ENCODE data around the gene SMPD2.
A peak's percentile ranks its signal among the peaks of the same experiment; 100 is the strongest.

Gene SMPD2, protein sequence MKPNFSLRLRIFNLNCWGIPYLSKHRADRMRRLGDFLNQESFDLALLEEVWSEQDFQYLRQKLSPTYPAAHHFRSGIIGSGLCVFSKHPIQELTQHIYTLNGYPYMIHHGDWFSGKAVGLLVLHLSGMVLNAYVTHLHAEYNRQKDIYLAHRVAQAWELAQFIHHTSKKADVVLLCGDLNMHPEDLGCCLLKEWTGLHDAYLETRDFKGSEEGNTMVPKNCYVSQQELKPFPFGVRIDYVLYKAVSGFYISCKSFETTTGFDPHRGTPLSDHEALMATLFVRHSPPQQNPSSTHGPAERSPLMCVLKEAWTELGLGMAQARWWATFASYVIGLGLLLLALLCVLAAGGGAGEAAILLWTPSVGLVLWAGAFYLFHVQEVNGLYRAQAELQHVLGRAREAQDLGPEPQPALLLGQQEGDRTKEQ

DNA sequence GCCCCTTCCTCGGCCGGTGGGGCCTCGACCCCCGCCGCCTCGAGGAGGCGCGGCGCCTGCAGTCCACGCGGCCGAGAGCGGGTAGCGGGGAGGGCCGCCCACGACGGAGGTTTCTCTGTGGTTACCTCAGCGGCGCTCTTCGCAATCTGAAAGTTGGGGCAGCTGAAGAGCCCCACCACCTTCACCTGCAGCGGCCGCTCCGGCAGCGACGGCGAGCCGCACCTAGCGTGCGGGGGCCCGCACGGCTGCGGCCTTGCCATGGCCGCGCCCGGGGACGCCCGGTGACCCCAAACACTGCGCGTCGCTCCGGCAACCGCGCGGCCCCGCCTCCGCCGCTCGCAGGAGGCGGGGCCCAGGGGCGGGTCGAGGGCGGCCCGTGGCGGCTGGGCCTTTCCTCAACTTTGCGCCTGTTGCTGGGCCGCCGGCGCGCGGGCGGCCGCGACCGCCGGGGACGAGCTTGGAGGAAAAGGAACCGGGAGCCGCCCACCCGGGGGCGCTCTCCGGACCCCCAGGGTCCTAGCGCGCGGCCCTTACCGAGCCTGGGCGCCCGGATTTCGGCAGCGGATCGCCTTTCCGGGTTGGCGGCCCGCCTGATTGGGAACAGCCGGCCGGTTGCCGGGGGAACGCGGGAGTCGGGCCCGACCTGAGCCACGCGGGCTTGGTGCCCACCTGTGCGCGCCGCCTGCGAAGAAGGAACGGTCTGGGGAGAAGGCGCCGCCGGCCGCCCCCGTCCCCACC is at the start of gene SMPD2, which contains the start of gene PPIL6:
TSS of gene SMPD2 (plus strand) at position 394 of the 738 bp plus-strand sequence. CDS start 398 bp downstream, outside the sequence.
TSS of gene PPIL6 (minus strand) at position 298 of the 738 bp plus-strand sequence. CDS start at position 260, 38 bp downstream.
- peak; percentile 94 for DNase-seq
- in situ Hi-C loops (cut with MboI; ENCODE audit: low pct_unique_long_range_greater_than_20kb, low sequenced_read_pairs) = no loop called here

DNA sequence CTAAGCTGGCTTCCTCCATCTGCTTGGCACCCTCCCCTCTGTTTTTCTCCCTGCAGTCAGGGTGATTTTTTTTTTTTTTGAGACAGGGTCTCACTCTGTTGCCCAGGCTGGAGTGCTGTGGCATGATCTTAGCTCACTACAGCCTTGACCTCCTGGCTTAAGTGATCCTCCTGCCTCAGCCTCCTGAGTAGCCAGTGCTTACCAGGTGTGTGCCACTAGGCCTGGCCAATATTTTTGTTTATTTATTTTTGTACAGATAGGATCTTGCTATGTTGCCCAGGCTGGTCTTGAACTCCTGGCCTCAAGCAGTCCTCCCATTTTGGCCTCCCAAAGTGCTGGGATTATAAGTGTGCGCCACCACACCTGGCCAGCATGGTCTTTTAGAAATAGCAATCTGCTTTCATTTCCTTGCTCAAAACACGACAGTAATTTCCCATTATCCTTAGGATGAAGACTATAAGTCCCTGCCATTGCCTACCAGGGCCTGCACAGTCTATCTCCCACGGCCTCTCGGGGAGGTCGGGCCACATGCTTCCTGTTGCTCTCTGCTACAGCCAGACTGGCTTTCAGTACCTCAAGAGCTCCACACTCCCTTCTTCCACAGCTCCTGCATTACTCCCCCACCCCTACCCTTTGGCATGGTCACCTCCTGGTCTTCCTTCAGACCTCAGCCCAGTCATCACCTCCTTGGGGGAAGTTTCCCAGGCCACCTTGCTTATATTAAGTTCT is 47.2 kb upstream of the SMPD2 start:
- DNase-seq = no peak
- in situ Hi-C loops (cut with MboI; ENCODE audit: low pct_unique_long_range_greater_than_20kb, low sequenced_read_pairs) = loop anchor here (25.0 kb wide), 2 partner anchors 206 to 856 kb away; no protein-coding TSS in a partner anchor

DNA sequence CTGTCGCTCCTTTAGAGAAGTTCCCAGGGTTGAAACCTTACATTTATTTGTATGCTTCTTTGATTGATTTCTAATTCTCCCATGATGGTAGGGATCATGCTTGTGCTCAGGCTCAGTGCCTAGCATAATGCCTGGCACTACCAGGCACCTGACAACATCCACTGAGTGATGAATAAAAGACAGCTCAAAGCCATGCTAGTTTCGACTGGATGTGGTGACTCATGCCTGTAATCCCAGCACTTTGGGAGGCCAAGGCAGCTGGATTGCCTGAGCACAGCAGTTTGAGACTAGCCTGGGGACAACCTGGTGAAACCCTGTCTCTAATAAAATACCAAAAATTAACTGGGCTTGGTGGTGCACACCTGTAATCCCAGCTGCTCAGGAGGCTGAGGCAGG is 46.6 kb upstream of the SMPD2 start:
- no peak for DNase-seq
- in situ Hi-C loops (cut with MboI; ENCODE audit: low pct_unique_long_range_greater_than_20kb, low sequenced_read_pairs) = loop anchor here (25.0 kb wide), 2 partner anchors 207 to 857 kb away; no protein-coding TSS in a partner anchor

DNA sequence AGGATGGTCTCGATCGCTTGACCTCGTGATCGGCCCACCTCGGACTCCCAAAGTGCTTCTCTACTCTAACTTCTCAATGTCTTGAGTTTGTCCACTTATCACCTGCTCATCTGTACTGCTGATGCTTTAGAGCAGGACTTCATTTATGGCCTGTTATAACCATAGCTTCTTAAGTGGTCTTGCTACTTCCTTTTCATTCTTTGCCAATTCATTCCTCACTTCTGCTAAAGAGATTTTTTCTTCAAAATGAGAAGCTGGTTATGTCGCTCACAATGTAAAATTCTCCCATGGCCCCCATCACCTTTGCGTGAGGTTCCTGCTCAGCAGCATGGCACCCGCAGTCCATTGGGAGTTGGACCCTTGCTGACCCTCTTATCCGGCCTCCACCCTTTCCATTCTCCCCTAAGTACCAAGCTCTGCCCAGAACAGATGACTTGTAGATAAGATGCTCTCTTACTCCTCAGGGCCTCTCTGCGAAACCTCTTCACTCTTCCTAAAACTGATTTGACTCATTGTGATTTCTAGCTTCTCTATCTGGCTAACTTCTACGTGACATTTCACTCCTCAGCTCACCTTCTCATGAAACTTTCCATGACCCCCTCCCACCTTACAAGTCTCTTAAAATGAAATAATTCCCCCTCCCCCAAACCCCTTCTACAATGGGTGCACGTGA is 44.3 kb upstream of the SMPD2 start:
- in situ Hi-C loops (cut with MboI; ENCODE audit: low pct_unique_long_range_greater_than_20kb, low sequenced_read_pairs) = loop anchor here (25.0 kb wide), 2 partner anchors 209 to 859 kb away; no protein-coding TSS in a partner anchor

DNA sequence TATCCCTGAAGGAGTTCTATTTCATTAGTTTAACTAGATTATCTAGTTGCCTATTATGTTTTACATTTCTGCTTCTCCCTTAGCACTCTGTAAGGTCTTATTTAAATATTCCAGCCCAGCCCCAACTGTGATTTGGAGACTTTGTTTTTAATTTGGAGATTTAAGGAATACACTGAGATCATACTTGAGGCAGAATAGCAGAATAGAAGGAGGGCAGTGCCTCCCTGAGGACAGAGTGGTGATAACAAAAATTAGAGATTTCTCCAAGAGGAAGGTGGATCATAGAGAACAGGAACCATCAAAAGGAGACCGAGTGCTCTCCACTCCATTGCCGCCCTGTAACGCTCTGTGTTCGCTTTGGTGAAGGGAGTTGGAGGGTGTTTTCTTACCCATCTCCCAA is 43.5 kb upstream of the SMPD2 start:
- in situ Hi-C loops (cut with MboI; ENCODE audit: low pct_unique_long_range_greater_than_20kb, low sequenced_read_pairs) = loop anchor here (25.0 kb wide), 2 partner anchors 210 to 860 kb away; no protein-coding TSS in a partner anchor
- DNase-seq = peak; percentile 75

More for the DNA sequence above, 44.3 kb upstream of the SMPD2 start:
- DNase-seq = no peak

DNA sequence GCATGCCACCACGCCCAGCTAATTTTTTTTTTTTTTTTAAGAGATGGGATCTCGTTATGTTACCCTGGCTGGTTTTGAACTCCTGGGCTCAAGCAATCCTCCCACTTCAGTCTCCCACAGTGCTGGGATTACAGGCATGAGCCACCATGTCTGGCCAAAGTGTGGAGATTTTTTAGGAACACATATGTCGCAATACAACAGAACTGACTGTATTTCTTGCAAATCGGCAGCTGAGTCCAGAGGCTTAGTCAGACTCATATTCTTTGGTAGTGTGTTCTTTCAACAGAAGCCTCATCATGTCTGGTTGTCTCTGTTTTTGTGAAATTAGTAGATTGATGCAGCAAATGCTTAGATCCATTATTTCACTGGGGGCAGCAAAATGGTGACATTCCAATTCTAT is 34.3 kb upstream of the SMPD2 start:
- DNase-seq = no peak
- in situ Hi-C loops (cut with MboI; ENCODE audit: low pct_unique_long_range_greater_than_20kb, low sequenced_read_pairs) = no loop called here

DNA sequence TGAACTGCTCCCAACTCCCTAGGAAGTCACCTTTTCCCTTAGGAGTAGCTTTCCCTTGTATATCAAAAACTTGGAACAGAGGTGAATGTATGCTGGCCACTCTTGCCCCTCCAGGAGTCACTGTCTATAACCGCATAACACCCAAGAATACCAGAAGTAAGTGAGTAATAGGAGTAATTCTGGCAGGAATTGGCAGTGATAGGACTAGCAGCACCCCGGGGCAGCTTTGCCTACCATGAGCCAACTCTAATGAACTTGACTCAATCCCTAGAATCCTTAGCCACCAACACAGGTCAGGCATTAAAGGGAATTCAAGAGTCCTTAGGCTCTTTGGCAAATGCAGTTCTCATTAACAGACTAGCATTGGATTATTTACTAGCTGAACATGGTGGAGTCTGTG is 29.5 kb upstream of the SMPD2 start:
- DNase-seq = no peak
- in situ Hi-C loops (cut with MboI; ENCODE audit: low pct_unique_long_range_greater_than_20kb, low sequenced_read_pairs) = no loop called here

DNA sequence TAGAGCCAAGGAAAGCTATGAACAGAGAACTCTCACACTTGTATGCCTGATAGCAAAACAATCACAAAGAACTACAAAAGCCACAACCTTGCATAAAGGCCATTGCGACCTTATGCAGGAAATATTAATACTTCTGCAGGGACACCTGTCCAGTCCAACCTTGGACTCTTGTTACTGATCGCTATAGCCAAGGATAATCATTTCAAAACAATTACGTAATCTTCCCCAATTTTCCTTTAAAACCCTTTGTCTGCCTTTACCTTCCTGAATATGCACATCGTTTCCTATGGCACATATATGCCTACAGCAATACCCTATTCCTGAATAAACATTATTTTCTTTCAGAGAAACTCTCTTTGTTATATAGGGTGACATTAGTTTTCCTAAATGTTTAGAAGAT is 22.9 kb upstream of the SMPD2 start:
- in situ Hi-C loops (cut with MboI; ENCODE audit: low pct_unique_long_range_greater_than_20kb, low sequenced_read_pairs) = no loop called here
- DNase-seq = no peak

DNA sequence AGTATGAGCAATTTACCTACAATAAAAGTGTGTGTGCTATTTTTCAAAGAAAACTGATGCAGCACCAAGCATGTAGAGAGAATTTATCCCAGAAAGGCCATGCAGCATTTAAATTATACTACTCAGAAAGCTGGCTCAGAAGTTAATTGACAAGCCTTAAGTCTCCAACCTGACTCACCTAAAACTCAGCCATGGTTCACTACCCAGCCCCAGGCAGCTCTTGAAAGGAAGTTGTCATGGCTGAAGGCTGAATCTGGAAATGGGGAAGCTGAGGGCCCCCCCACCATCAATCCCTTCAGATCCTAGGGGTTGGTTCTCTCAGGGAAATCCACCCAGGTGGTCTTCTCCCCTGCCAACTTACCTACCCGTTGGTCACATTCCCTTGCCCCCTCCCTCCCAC is 19.8 kb upstream of the SMPD2 start:
- in situ Hi-C loops (cut with MboI; ENCODE audit: low pct_unique_long_range_greater_than_20kb, low sequenced_read_pairs) = no loop called here
- DNase-seq = peak; percentile 55

DNA sequence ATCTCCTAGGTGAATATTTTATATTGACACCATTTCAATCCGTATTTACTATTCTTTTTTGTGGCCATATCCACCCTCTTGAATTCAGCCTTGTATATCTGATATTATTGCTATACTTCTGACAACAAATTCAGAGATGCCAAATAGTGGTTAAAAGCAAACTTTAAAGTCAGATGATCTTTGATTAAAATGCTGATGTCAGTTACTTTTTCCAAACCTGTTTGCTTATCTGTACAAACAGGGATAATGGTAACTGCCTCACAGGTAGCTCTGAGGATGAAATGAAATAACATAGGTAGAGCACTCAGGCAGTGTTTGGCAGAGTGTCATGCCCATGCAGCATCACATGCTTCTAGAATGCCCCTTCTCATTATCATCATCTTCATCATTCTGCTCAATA is 19.3 kb upstream of the SMPD2 start:
- DNase-seq = no peak
- in situ Hi-C loops (cut with MboI; ENCODE audit: low pct_unique_long_range_greater_than_20kb, low sequenced_read_pairs) = no loop called here

DNA sequence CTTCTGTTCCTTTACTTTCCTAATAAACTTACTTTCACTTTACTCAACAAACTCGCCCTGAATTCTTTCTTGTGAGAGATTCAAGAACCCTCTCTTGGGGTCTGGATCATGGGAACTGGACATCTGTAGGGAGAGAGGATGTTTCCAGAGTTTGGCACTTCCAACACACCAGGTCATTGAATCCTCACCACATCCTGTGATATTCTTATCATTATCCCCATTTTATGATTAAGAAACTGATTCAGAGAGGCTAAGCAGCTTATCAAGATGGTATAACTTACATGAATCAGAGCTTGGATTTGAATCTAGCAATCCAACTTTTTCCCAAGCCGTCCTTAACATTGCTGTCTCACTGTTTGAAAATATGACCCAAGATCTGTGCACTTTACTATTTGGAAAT is 15.6 kb upstream of the SMPD2 start:
- DNase-seq = no peak
- in situ Hi-C loops (cut with MboI; ENCODE audit: low pct_unique_long_range_greater_than_20kb, low sequenced_read_pairs) = no loop called here

DNA sequence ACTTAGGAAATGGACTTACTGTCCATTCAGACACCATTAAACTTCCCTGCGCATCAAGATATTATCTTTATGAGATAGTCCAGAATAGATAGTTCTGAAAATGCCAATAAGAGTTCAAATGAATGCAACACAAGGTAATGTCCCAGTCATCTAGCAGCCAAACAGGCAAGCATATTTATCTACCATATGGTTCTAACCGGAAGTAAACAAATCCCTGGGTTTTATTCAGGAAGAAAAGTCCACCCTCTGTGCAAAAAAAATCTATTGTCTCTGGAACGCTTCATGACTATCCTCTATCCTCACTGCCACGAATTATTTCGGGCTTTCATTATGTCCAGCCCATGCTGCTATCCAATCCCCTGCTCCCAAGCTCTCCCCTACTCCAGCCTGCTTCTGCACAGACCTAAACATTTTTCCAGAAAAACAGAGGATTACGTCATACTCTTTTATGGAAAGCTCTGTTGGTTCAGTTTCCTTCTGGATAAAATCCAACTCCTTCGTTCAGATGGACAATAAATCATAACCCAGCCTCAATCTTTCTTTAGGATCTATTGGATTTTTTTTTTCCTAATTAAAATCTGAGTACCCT is 11.5 kb upstream of the SMPD2 start:
- no peak for DNase-seq
- in situ Hi-C loops (cut with MboI; ENCODE audit: low pct_unique_long_range_greater_than_20kb, low sequenced_read_pairs) = no loop called here

DNA sequence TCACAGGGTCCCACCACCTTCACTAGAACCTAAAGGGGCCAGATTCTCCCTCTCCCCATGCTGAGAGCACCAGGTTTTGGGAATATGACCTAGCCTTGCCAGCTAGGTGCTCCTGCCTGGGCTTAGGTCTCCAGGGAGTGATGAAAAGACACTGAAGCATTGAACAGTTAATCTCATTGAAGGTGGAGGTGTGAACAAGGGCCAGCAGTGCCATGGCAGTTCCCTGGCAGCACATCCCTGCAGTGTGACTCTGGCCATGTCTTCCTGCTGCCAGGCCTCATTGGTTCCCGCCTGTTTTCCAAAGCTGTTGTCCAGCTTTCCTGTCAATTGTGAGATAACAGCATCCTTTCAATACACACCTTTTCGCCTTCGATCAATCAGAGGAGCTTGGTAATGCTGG is 11.0 kb upstream of the SMPD2 start:
- DNase-seq = no peak
- in situ Hi-C loops (cut with MboI; ENCODE audit: low pct_unique_long_range_greater_than_20kb, low sequenced_read_pairs) = no loop called here

DNA sequence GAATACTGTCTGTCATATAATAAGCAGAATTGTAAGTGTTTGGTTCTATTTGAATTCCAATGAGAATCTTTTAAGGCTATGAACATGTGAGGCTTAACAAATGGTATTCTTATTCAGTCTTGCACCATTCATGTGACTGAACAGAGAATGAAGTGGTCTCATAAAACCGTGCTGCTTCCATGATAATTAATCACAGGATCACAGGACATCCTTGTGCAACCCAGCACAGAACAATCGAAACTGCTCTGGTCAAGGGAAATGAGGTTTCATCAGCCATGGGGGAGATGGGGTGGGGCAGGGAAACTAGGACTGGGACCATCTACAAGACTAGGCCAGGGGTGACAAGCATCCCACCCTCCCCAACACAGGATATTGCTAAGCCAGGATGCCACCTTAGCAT is 6.1 kb upstream of the SMPD2 start:
- in situ Hi-C loops (cut with MboI; ENCODE audit: low pct_unique_long_range_greater_than_20kb, low sequenced_read_pairs) = no loop called here
- DNase-seq = no peak

DNA sequence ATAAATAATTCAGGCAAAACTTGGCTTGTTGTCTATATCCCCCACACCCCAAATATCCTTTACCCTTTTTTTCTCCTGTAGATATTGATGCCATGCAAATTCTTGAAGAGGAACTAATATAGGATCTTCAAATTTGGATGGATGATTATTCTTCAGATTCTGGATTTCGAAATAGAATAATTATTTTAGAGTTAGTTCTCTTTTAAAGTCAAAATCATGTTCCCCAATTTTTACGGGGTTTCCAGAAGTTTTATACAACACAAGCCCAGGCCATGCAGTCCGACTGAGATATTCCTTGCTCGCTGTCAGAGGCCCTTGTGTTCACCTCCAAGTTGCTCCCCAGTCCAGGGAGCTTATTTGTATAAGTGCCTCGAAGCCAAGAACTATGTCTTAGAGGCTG is 4.5 kb upstream of the SMPD2 start:
- in situ Hi-C loops (cut with MboI; ENCODE audit: low pct_unique_long_range_greater_than_20kb, low sequenced_read_pairs) = no loop called here

DNA sequence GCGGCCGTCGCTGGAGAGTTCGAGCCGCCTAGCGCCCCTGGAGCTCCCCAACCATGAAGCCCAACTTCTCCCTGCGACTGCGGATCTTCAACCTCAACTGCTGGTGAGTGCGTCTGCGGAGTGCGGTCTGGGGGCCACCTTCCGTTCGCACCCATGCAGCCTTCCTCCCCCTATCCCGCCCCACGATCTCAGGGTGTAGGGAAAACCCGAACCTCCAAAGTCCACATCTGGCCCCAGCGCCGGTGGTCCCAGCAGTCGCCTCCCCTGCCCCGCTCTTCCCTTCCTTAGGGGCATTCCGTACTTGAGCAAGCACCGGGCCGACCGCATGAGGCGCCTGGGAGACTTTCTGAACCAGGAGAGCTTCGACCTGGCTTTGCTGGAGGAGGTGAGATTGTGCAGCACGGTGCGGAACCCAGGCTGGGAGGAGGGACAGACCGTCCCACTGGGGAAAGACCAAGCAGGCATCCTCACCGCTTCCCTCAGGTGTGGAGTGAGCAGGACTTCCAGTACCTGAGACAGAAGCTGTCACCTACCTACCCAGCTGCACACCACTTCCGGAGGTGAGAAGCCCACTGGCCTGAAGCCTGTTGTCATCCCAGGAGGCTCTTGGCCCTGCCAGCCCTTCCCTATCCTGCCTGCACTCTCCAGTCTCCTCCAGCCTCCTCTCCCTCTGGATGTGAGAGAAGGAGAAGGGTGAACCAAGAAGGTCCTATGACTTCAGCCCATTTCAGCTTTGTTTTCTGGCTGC is 719 bp downstream of the SMPD2 start:
- in situ Hi-C loops (cut with MboI; ENCODE audit: low pct_unique_long_range_greater_than_20kb, low sequenced_read_pairs) = no loop called here

More for the DNA sequence above, 4.5 kb upstream of the SMPD2 start:
- DNase-seq = no peak

DNA sequence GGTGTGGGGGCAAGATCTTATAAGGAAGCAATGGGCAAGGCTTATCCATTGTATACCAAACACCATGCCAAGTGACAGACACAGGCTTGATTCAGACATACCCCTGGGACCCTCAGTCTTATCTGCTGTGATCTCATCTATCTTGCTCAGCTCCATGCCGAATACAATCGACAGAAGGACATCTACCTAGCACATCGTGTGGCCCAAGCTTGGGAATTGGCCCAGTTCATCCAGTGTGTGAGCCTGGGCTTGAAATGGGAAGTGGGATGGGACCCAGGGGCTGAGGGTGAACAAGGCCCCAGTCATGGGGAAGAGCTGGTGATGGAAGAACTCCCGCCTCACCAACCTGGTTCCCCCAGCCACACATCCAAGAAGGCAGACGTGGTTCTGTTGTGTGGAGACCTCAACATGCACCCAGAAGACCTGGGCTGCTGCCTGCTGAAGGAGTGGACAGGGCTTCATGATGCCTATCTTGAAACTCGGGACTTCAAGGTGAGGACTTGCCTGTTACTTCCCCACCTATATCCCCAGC is 1.9 kb downstream of the SMPD2 start:
- no peak for DNase-seq
- in situ Hi-C loops (cut with MboI; ENCODE audit: low pct_unique_long_range_greater_than_20kb, low sequenced_read_pairs) = no loop called here

More for the DNA sequence above, 719 bp downstream of the SMPD2 start:
- DNase-seq = peak; percentile 73
